CD4-positive, alpha-beta memory T cell (primary cell): ENCODE data around the gene HOXD10. TPM values are rescaled to one million over a fixed set of nuclear protein-coding genes. Genes with fewer than 3 reads are reported as not detected.
A peak's percentile ranks its signal among the peaks of the same experiment; 100 is the strongest.

Experiments used
- CTCF ChIA-PET: fragments of 350-600 bp; sonication (Branson Sonifier 250); formaldehyde crosslinking; loops from one replicate; lab custom pipeline; 2021; ENCODE audit warnings: inconsistent platforms; ENCODE audit not compliant: partially characterized antibody; lab: Charles Lee
- POLR2A ChIA-PET: fragments of 350-600 bp; sonication (Branson Sonifier 250); formaldehyde crosslinking; loops from one replicate; lab custom pipeline; 2021; ENCODE audit not compliant: partially characterized antibody; lab: Charles Lee
- DNase-seq, 5 donors: peaks; one replicate each; pipeline versions ENCODE4 v3.0.0 to v3.0.0-alpha.2; 2020 to 2022; ENCODE audit warnings: mixed read lengths in 1 of 5
- H3K27ac ChIP-seq: one replicate; pipeline ENCODE4 v1.7.0; 2013; ENCODE audit warnings: low read depth, low read length
- H3K27me3 ChIP-seq: 2 replicates; pipeline ENCODE4 v1.7.0; 2013; ENCODE audit warnings: mild to moderate bottlenecking, low read length, moderate library complexity; ENCODE audit not compliant: insufficient read depth
- H3K36me3 ChIP-seq: 2 replicates; pipeline ENCODE4 v1.7.0; 2013; ENCODE audit warnings: mild to moderate bottlenecking, low read length, moderate library complexity; ENCODE audit not compliant: insufficient read depth
- H3K4me1 ChIP-seq: 2 replicates; pipeline ENCODE4 v1.7.0; 2013; ENCODE audit warnings: mild to moderate bottlenecking, low read length, moderate library complexity; ENCODE audit not compliant: insufficient read depth
- H3K4me3 ChIP-seq, 2 donors: one replicate each; pipeline ENCODE4 v1.7.0; 2013; ENCODE audit warnings: low read length in 2 of 2, mild to moderate bottlenecking in 1 of 2
- H3K9me3 ChIP-seq, 2 donors: one replicate each; pipeline ENCODE4 v1.7.0; 2013; ENCODE audit warnings: low read length in 2 of 2, control low read depth in 1 of 2; ENCODE audit not compliant: control insufficient read depth in 1 of 2
- H3K27ac Mint-ChIP-seq, 7 donors: one replicate each; pipeline ENCODE4 v1.8.0; 2020 to 2021; ENCODE audit warnings: mixed read lengths in 7 of 7, mild to moderate bottlenecking in 6 of 7, inconsistent platforms in 3 of 7, moderate library complexity in 3 of 7
- H3K27me3 Mint-ChIP-seq, 2 donors: one replicate each; pipeline ENCODE4 v1.8.0; 2020 to 2021; ENCODE audit warnings: mixed read lengths in 2 of 2
- H3K36me3 Mint-ChIP-seq, 2 donors: one replicate each; pipeline ENCODE4 v1.8.0; 2020 to 2021; ENCODE audit warnings: mixed read lengths in 2 of 2, inconsistent platforms in 1 of 2, mild to moderate bottlenecking in 1 of 2
- H3K4me1 Mint-ChIP-seq, 4 donors: one replicate each; pipeline ENCODE4 v1.8.0; 2020 to 2021; ENCODE audit warnings: mixed read lengths in 4 of 4, mild to moderate bottlenecking in 1 of 4
- H3K4me3 Mint-ChIP-seq, 8 donors: one replicate each; pipeline ENCODE4 v1.8.0; 2020 to 2021; ENCODE audit warnings: mixed read lengths in 8 of 8, mild to moderate bottlenecking in 7 of 8, moderate library complexity in 6 of 8, inconsistent platforms in 3 of 8
- H3K9me3 Mint-ChIP-seq, 8 donors: one replicate each; pipeline ENCODE4 v1.8.0; 2020 to 2021; ENCODE audit warnings: mixed read lengths in 8 of 8, mild to moderate bottlenecking in 5 of 8, inconsistent platforms in 3 of 8, moderate library complexity in 1 of 8
- intact Hi-C: fragments of 100-400 bp; cut with micrococcal nuclease; formaldehyde crosslinking; loops from one replicate; pipeline ENCODE4 v1.15.1; 2023
- polyA plus RNA-seq, 2 donors: library from polyadenylated mRNA; unstranded; fragments of 300-500 nt; fragmentation: Illumina TruSeq; gene quantifications; one replicate each; pipeline ENCODE4 v1.2.3, GENCODE V29; 2021
- total RNA-seq, 2 experiments: library from RNA; stranded (reverse); gene quantifications; one replicate each; pipeline ENCODE4 v1.2.3, GENCODE V29; 2021

Gene HOXD10
- total and polyA plus RNA-seq, 4 experiments from 2014 or later, result not detected

DNA sequence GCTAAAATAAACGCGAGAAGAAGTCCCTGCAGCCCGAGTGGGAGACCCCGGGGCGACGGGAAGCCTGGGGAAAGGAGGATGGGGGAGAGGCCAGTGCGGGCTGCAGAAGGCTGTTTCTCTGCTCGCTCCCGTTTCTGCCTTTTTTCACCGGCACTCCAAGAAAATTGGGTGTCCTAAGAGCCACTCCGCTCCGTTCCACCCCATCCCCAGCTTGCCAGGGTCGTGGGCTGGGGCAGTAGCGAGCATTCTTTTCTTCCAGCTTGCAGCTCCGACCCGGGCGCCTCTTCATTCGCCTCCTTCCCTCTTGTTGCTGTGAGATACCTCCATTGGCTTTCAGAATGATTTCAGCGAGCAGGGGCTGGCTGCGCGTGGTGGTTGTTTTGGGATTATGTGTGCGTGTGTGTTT lies 41.6 kb downstream of the HOXD10 start:
- H3K4me3 Mint-ChIP-seq, result peak overlapping the region in 4 of 8 donors; percentile 17 to 77 (median 36)
- peaks cover 0 to 1% of the 10 kb centered on the region in 2 donors for H3K36me3 Mint-ChIP-seq
- no peak overlapping the region for H3K27ac ChIP-seq
- intact Hi-C loops, result no loop called here
- ChIA-PET CTCF (no interaction called here), POLR2A (no interaction called here)
- H3K36me3 ChIP-seq, result no peaks in the 10 kb centered on the region
- peak overlapping the region in 3 of 7 donors; percentile 34 to 64 (median 43) for H3K27ac Mint-ChIP-seq
- H3K27me3 ChIP-seq, result peaks cover 60% of the 10 kb centered on the region
- H3K4me1 Mint-ChIP-seq, result peaks cover 6 to 20% (median 8%) of the 10 kb centered on the region in 4 donors
- no peak for DNase-seq
- no peak overlapping the region for H3K4me3 ChIP-seq
- H3K9me3 Mint-ChIP-seq, result peaks cover 0 to 19% (median 2%) of the 10 kb centered on the region in 8 donors
- peaks cover 59 to 65% of the 10 kb centered on the region in 2 donors for H3K27me3 Mint-ChIP-seq
- H3K9me3 ChIP-seq, result no peaks in the 10 kb centered on the region
- peaks cover 6% of the 10 kb centered on the region for H3K4me1 ChIP-seq

DNA sequence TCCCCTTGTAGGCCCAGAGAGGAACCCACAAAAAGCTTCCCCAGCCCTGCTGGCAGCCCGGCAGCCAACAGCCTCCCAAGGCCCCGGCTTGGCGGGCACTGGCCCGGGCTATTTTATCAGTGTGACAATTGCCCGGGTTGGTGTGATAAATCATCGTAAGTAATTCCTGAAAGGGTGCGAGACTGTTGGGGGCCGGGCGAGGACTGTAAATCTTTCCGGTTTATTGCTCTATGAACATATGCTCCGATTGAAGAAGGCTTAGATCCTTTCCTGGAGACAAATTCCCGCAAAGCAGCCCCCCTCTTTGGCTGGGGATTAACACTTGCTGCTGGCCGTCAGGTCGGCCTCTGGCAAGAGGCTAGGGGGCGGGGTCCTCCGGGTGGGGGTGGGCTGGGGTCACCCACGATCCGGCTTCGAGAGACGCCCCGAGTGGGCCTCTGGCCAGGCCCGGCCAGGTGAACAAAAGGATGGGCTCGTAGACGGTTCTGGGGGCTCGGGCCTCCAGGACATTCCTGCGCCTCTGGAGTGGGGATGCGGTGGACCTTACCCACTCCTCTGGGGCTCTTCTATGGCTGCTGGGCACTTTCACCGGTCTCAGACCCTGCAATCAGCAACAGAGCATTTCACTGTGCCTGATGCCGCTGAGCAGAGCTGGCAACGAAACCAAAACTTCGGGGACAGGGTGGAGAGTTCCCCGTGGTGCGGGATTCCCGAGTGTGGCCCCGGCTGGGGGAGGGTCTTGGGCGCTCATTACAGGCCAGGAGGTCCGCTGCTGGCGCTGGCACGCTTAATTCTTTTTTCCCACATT lies 42.5 kb downstream of the HOXD10 start:
- H3K4me1 Mint-ChIP-seq, result peaks cover 6 to 25% (median 10%) of the 10 kb centered on the region in 4 donors
- no peaks in the 10 kb centered on the region for H3K36me3 ChIP-seq
- ChIA-PET POLR2A (no interaction called here), CTCF (no interaction called here)
- intact Hi-C loops, result no loop called here
- DNase-seq, result no peak
- H3K27ac ChIP-seq, result no peak overlapping the region
- peaks cover 0 to 22% (median 7%) of the 10 kb centered on the region in 8 donors for H3K9me3 Mint-ChIP-seq
- no peak overlapping the region for H3K4me3 ChIP-seq
- H3K4me1 ChIP-seq, result peaks cover 6% of the 10 kb centered on the region
- H3K9me3 ChIP-seq, result no peaks in the 10 kb centered on the region
- H3K27me3 ChIP-seq, result peaks cover 66% of the 10 kb centered on the region
- H3K27ac Mint-ChIP-seq, result peak overlapping the region in 2 of 7 donors; percentile 46 to 88
- peaks cover 63 to 70% of the 10 kb centered on the region in 2 donors for H3K27me3 Mint-ChIP-seq
- H3K36me3 Mint-ChIP-seq, result peaks cover 0 to 1% of the 10 kb centered on the region in 2 donors
- peak overlapping the region in 2 of 8 donors; percentile 20 to 39 for H3K4me3 Mint-ChIP-seq

DNA sequence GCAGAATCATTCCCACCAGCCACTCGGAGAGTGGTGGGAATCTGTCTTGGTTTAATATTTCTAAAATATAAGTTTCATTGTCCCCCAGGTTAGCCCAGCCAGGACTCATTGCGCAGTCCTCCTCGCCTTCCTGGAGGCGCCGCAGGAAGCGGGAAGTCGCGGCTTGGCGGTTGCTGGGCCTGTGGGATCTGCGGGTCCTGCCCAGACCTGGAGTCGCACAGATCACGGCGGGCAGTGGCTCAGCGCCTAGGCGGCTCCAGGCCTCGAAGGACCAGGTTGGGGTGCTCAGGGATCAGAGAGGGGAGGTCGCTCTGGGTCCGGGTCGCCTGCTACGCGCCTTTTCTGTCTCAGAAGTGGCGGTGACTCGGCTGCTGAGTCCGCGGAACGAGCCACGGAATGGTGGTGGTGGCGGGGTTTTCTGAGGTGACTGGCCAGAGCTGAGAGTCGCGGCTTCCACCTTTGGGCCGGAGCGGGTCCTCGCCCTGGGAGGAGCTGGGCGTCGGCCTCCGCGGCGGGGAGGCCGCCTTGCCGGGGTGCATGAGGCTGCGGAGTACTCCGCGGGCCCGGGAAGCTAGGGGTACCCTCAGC lies 43.2 kb downstream of the HOXD10 start:
- H3K4me1 Mint-ChIP-seq, result peaks cover 8 to 32% (median 12%) of the 10 kb centered on the region in 4 donors
- H3K4me3 Mint-ChIP-seq, result peak overlapping the region in 2 of 8 donors; percentile 20 to 39
- Histone ChIP-seq H3K27me3 (peaks cover 63% of the 10 kb centered on the region), H3K4me1 (peaks cover 6% of the 10 kb centered on the region), H3K27ac (no peak overlapping the region), H3K4me3 (no peak overlapping the region), H3K36me3 (no peaks in the 10 kb centered on the region), H3K9me3 (no peaks in the 10 kb centered on the region)
- intact Hi-C loops, result no loop called here
- ChIA-PET POLR2A (no interaction called here), CTCF (no interaction called here)
- H3K27me3 Mint-ChIP-seq, result peaks cover 63 to 72% of the 10 kb centered on the region in 2 donors
- no peak for DNase-seq
- peaks cover 0 to 1% of the 10 kb centered on the region in 2 donors for H3K36me3 Mint-ChIP-seq
- peaks cover 0 to 28% (median 9%) of the 10 kb centered on the region in 8 donors for H3K9me3 Mint-ChIP-seq
- peak overlapping the region in 1 of 7 donors; percentile 46 for H3K27ac Mint-ChIP-seq

DNA sequence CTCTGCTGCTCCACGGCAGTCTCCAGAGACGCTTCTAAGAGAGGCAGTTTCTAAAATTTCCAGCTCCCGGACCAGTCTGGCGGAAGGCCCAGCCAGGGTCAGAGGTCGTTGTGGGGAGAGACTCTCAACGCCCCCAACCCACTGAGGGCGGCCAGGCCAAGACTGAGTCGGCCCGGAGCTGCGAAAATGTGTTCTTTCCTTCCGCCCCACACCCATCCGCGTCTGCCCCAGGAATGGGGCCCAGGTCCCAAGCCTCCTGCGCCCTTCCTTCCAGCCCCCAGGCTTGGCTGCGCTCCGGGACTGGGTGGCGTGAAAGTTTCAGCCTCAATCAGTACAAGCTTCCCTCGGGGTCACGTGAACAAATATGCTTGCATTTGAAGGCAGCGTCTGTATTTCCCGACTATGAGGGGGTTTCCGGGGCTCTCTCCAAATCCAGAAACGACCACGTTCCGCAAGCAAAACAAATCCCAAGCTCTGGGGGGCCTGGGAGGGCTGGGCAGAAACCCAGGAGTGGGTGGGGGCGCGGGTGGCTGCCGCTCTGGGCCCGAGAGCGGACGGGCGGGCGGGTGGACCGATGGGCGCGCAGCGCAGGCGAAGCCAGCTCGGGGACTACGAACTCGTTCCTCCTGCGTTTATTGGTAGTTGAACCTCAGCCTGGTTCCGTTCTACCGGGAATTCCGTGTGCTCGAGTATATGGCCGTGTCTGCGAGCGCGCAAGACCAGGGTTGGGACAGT lies 43.8 kb downstream of the HOXD10 start:
- peak overlapping the region in 2 of 7 donors; percentile 47 to 59 for H3K27ac Mint-ChIP-seq
- H3K9me3 ChIP-seq, result no peaks in the 10 kb centered on the region
- ChIA-PET POLR2A (no interaction called here), CTCF (no interaction called here)
- peaks cover 0 to 1% of the 10 kb centered on the region in 2 donors for H3K36me3 Mint-ChIP-seq
- intact Hi-C loops, result no loop called here
- peaks cover 61 to 72% of the 10 kb centered on the region in 2 donors for H3K27me3 Mint-ChIP-seq
- H3K4me1 Mint-ChIP-seq, result peaks cover 8 to 32% (median 12%) of the 10 kb centered on the region in 4 donors
- H3K27me3 ChIP-seq, result peaks cover 61% of the 10 kb centered on the region
- peaks cover 0 to 33% (median 9%) of the 10 kb centered on the region in 8 donors for H3K9me3 Mint-ChIP-seq
- no peak for DNase-seq
- no peak overlapping the region for H3K4me3 Mint-ChIP-seq
- no peak overlapping the region for H3K4me3 ChIP-seq
- no peaks in the 10 kb centered on the region for H3K36me3 ChIP-seq
- H3K27ac ChIP-seq, result no peak overlapping the region
- H3K4me1 ChIP-seq, result peaks cover 6% of the 10 kb centered on the region

DNA sequence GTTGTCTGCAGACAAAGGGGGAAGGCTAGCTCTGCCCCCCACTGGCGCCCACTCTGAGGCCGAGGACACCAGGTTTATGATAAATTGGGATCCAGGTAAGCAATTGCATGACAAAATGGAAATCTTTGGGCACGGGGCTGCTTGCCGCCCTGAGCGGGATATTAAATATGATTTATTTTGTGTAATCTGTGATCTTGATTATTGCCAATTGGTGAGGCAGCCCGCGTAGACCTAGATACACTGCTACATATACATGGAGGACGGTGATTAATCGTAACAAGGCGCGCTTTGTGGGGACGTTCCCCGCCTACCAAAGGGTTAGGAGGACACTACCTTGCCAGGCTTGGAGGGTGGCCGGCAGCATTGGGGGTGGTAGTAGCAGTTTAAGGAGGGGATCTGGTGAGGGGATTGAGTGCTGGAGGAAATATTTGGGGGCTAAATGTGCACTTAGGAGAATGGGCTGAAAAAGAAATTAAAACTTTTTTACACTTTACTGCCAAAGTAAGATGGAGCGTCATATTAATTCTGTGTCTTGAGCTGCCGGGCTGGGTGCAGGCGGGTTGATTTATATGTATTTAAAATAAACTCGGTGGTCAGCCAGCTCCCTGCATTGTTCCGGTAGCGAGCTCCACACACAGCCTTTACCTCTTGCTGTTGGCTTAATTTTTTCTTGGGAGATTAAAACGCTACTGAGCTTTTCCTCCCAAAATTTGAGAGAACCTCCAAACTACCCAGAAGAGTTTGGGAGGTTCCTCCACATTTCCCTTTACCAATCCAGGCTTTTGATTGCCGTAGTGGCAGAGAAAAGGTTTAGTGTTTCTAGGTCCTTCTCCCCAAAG lies 44.6 kb downstream of the HOXD10 start:
- CTCF ChIA-PET, result no interaction called here
- Mint-ChIP-seq H3K9me3 (peaks cover 0 to 36% (median 9%) of the 10 kb centered on the region in 8 donors), H3K27me3 (peaks cover 64 to 74% of the 10 kb centered on the region in 2 donors), H3K4me3 (peak overlapping the region in 1 of 8 donors; percentile 10), H3K27ac (peak overlapping the region in 2 of 7 donors; percentile 19 to 59), H3K36me3 (peaks cover 0 to 1% of the 10 kb centered on the region in 2 donors), H3K4me1 (peaks cover 8 to 32% (median 12%) of the 10 kb centered on the region in 4 donors)
- Histone ChIP-seq H3K9me3 (no peaks in the 10 kb centered on the region), H3K27me3 (peaks cover 64% of the 10 kb centered on the region), H3K4me1 (peaks cover 6% of the 10 kb centered on the region), H3K36me3 (no peaks in the 10 kb centered on the region), H3K4me3 (no peak overlapping the region), H3K27ac (no peak overlapping the region)
- POLR2A ChIA-PET, result interaction anchor here (1.2 kb wide), 1 partner anchor 29 kb away, joined by 3 read pairs; no protein-coding TSS in a partner anchor
- intact Hi-C loops, result no loop called here
- no peak for DNase-seq

DNA sequence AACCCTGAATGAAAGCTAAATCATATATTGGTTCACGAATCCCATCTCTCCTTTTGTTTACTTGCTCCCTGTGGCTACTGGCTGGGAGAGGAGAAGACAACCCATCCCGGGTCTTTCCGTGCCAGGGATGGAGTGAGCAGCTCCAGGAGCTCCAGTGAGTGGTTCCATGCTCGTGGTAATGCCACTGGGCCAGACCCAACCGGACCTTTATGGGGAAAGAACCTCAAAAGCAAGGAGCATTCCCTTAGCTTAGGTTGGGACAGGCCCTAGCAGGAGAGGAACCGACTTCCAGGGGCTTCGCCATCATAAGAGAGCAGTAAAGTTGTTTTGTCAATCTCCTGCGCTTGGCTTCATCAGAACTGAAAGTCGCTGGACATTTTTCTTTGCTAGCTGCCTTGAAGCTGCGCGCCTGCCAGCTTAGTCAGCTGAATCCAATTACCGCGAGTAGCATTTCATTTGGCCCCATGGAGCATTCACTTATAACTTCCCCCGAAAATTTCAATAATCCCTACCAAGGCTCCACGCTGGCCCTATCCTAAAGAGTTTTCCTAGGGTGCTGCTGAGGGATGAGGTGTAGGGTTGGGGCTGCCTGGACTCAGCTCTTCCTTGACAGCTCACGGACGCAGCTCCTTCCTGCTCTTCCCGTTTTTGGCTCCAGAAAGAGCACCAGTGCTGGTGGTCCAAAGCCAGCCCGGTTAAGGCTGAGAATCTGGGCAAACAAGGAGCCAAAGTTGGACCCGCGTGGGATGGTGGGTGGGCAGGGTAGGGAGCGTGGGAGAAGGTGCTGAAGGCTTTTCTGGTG lies 45.4 kb downstream of the HOXD10 start:
- Histone ChIP-seq H3K36me3 (no peaks in the 10 kb centered on the region), H3K4me3 (no peak overlapping the region), H3K27ac (no peak overlapping the region), H3K27me3 (peaks cover 66% of the 10 kb centered on the region), H3K9me3 (no peaks in the 10 kb centered on the region), H3K4me1 (peaks cover 6% of the 10 kb centered on the region)
- H3K9me3 Mint-ChIP-seq, result peaks cover 0 to 36% (median 10%) of the 10 kb centered on the region in 8 donors
- peak overlapping the region in 2 of 7 donors; percentile 47 to 59 for H3K27ac Mint-ChIP-seq
- H3K4me3 Mint-ChIP-seq, result peak overlapping the region in 1 of 8 donors; percentile 42
- intact Hi-C loops, result no loop called here
- ChIA-PET CTCF (no interaction called here), POLR2A (interaction anchor here (1.2 kb wide), 1 partner anchor 29 kb away, joined by 3 read pairs; no protein-coding TSS in a partner anchor)
- H3K4me1 Mint-ChIP-seq, result peaks cover 7 to 28% (median 11%) of the 10 kb centered on the region in 4 donors
- H3K36me3 Mint-ChIP-seq, result peaks cover 0 to 1% of the 10 kb centered on the region in 2 donors
- DNase-seq, result no peak
- peaks cover 64 to 74% of the 10 kb centered on the region in 2 donors for H3K27me3 Mint-ChIP-seq
